Natural killer cell (primary cell): ENCODE results near the gene NOTUM. TPM values are rescaled to one million over a fixed set of nuclear protein-coding genes. Genes with fewer than 3 reads are reported as not detected.

ENCODE experiments used
- ATAC-seq, 3 donors: fragments of 150-1000 bp in 2 of 3; fragments of 200-7000 bp in 1 of 3; cut with Tn5 transposase; 1 replicate in 1 of 3; 2 replicates in 2 of 3; pipeline ENCODE4 v1.10.0; 2021; ENCODE audit warnings: mild to moderate bottlenecking in 2 of 3, moderate library complexity in 2 of 3
- DNase-seq, 2 donors: peaks; one replicate each; pipeline versions ENCODE4 v3.0.0 to v3.0.0-alpha.2; 2013 to 2021; ENCODE audit warnings: mixed read lengths in 1 of 2
- H3K27ac ChIP-seq: one replicate; pipeline ENCODE4 v1.5.1; 2013; ENCODE audit warnings: mild to moderate bottlenecking, low read length
- H3K27me3 ChIP-seq: one replicate; pipeline ENCODE4 v1.6.1; 2013; ENCODE audit warnings: low read length; ENCODE audit not compliant: control insufficient read depth, insufficient read depth
- H3K36me3 ChIP-seq: one replicate; pipeline ENCODE4 v1.6.1; 2013; ENCODE audit warnings: low read length; ENCODE audit not compliant: control insufficient read depth, insufficient read depth
- H3K4me1 ChIP-seq: one replicate; pipeline ENCODE4 v1.6.1; 2013; ENCODE audit warnings: low read length; ENCODE audit not compliant: control insufficient read depth, insufficient read depth
- H3K4me3 ChIP-seq: one replicate; pipeline ENCODE4 v1.5.1; 2013; ENCODE audit warnings: low read length
- H3K9me3 ChIP-seq: one replicate; pipeline ENCODE4 v1.6.1; 2013; ENCODE audit warnings: low read length; ENCODE audit not compliant: control insufficient read depth, insufficient read depth
- H3K27ac Mint-ChIP-seq, 2 donors: one replicate each; pipeline ENCODE4 v1.8.0; 2022; ENCODE audit warnings: mild to moderate bottlenecking in 2 of 2, mixed read lengths in 2 of 2, moderate library complexity in 1 of 2
- H3K27me3 Mint-ChIP-seq, 2 donors: one replicate each; pipeline ENCODE4 v1.8.0; 2022; ENCODE audit warnings: low read depth in 2 of 2, mixed read lengths in 2 of 2
- H3K36me3 Mint-ChIP-seq: one replicate; pipeline ENCODE4 v1.8.0; 2022; ENCODE audit warnings: mixed read lengths
- H3K4me1 Mint-ChIP-seq, 2 donors: one replicate each; pipeline ENCODE4 v1.8.0; 2022; ENCODE audit warnings: mixed read lengths in 2 of 2
- H3K4me3 Mint-ChIP-seq: one replicate; pipeline ENCODE4 v1.8.0; 2022; ENCODE audit warnings: mild to moderate bottlenecking, moderate library complexity, mixed read lengths
- H3K9me3 Mint-ChIP-seq, 2 donors: one replicate each; pipeline ENCODE4 v1.8.0; 2022; ENCODE audit warnings: mixed read lengths in 2 of 2
- CTCF ChIP-seq: fragments of 200-600 bp; IDR thresholded peaks from one replicate; pipeline ENCODE4 v1.8.0; 2022; ENCODE audit warnings: antibody characterized with exemption
- WGBS: methylation state at CpG from one replicate; pipeline ENCODE4 v1.1.7; 2013; ENCODE audit warnings: missing lambda C conversion rate; ENCODE audit not compliant: insufficient coverage; 5-methylcytosine and 5-hydroxymethylcytosine counted together
- intact Hi-C: fragments of 100-400 bp; cut with micrococcal nuclease; formaldehyde crosslinking; loops from one replicate; pipeline ENCODE4 v1.14.2; 2022
- total RNA-seq, 4 donors: library from RNA; stranded (reverse); fragments of 120-200 nt in 1 of 4; gene quantifications; one replicate each; pipeline versions ENCODE4 v1.2.3 to v1.2.4, GENCODE V29; 2013 to 2022

Gene NOTUM
- total RNA-seq, 3 donors from 2014 or later (not counting 1 experiment from before 2014, with no cell fraction given), result not detected

- TF ChIP-seq CTCF, result no peak
- Histone ChIP-seq H3K36me3 (peaks cover 29% of the 10 kb centered on the region), H3K9me3 (no peaks in the 10 kb centered on the region), H3K4me1 (peaks cover 5% of the 10 kb centered on the region), H3K27ac (no peak overlapping the region), H3K27me3 (peaks cover 8% of the 10 kb centered on the region), H3K4me3 (no peak overlapping the region)
- H3K9me3 Mint-ChIP-seq, result no peaks in the 10 kb centered on the region
- ATAC-seq (peak in 2 of 3 donors; percentile 44 to 52), DNase-seq (no peak)
- no peaks in the 10 kb centered on the region for H3K36me3 Mint-ChIP-seq
- H3K27ac Mint-ChIP-seq, result no peak overlapping the region
- H3K4me1 Mint-ChIP-seq, result no peaks in the 10 kb centered on the region
- H3K4me3 Mint-ChIP-seq, result peak overlapping the region; percentile 42
- intact Hi-C loops, result no loop called here
- peaks cover 7 to 8% of the 10 kb centered on the region in 2 donors for H3K27me3 Mint-ChIP-seq
- 42% methylated on average over 47 of the region's 47 CpGs for WGBS
Observed at GRCh38 chr17:81902653-81903414, 58.2 kb downstream of the NOTUM start.

Other genes starting within 250 kb of the NOTUM start
- 1 to 10 TPM; 5.7 to 6.3 (median 5.8) TPM for gene SLC25A10, start 248.9 kb downstream of the NOTUM start, total RNA-seq
- not detected for gene GCGR, start 157.0 kb downstream of the NOTUM start, total RNA-seq
- 10 to 100 TPM; 81.1 to 95.5 (median 84.2) TPM for gene MCRIP1, start 127.9 kb downstream of the NOTUM start, total RNA-seq
- not detected for gene PPP1R27, start 126.1 kb downstream of the NOTUM start, total RNA-seq
- 100 to 1,000 TPM; 334 to 468 (median 386) TPM for gene P4HB, start 100.7 kb downstream of the NOTUM start, total RNA-seq
- gene ARHGDIA, start 89.8 kb downstream of the NOTUM start, total RNA-seq, result 100 to 1,000 TPM; 600 to 824 (median 689) TPM
- gene ALYREF, start 69.6 kb downstream of the NOTUM start, total RNA-seq, result 100 to 1,000 TPM in 2 of 3 donors, 10 to 100 TPM in 1; 91.5 to 115 (median 105) TPM
- 10 to 100 TPM; 40.1 to 50.9 (median 41.5) TPM for gene ANAPC11, start 69.5 kb downstream of the NOTUM start, total RNA-seq
- gene NPB, start 58.9 kb downstream of the NOTUM start, total RNA-seq, result under 1 TPM in 2 of 3 donors, not detected in 1; 0.18 to 0.31 TPM
- 10 to 100 TPM; 30.6 to 34.4 (median 34.2) TPM for gene PCYT2, start 49.8 kb downstream of the NOTUM start, total RNA-seq
- 100 to 1,000 TPM in 1 of 3 donors, 10 to 100 TPM in 2; 75.8 to 102 (median 94.9) TPM for gene SIRT7, start 43.0 kb downstream of the NOTUM start, total RNA-seq
- 10 to 100 TPM; 11.9 to 14.6 (median 13.2) TPM for gene MAFG, start 33.5 kb downstream of the NOTUM start, total RNA-seq
- gene PYCR1, start 23.9 kb downstream of the NOTUM start, total RNA-seq, result 1 to 10 TPM in 1 of 3 donors, not detected in 2; 3.4 TPM
- not detected for gene MYADML2, start 14.0 kb downstream of the NOTUM start, total RNA-seq
- 10 to 100 TPM; 29.7 to 43.5 (median 40.8) TPM for gene ASPSCR1, start 16.4 kb upstream of the NOTUM start, total RNA-seq
- gene CENPX, start 61.7 kb upstream of the NOTUM start, total RNA-seq, result 10 to 100 TPM; 22.8 to 29.6 (median 27.0) TPM
- 10 to 100 TPM; 15.9 to 21.6 (median 16.8) TPM for gene LRRC45, start 62.1 kb upstream of the NOTUM start, total RNA-seq
- 1 to 10 TPM in 2 of 3 donors, under 1 TPM in 1; 0.61 to 2.2 (median 2.1) TPM for gene RAC3, start 70.5 kb upstream of the NOTUM start, total RNA-seq
- 100 to 1,000 TPM in 2 of 3 donors, 10 to 100 TPM in 1; 93.9 to 171 (median 145) TPM for gene DCXR, start 76.5 kb upstream of the NOTUM start, total RNA-seq
- 10 to 100 TPM; 22.7 to 26.7 (median 23.2) TPM for gene RFNG, start 90.6 kb upstream of the NOTUM start, total RNA-seq
- 10 to 100 TPM; 78.9 to 87.6 (median 85.3) TPM for gene GPS1, start 90.7 kb upstream of the NOTUM start, total RNA-seq
- 100 to 1,000 TPM; 122 to 144 (median 136) TPM for gene DUS1L, start 104.6 kb upstream of the NOTUM start, total RNA-seq
- gene FASN, start 137.0 kb upstream of the NOTUM start, total RNA-seq, result 10 to 100 TPM; 53.8 to 56.2 (median 54.0) TPM